OCI-LY7 (cell line): ENCODE data around the gene NXN. TPM values are rescaled to one million over a fixed set of nuclear protein-coding genes. Genes with fewer than 3 reads are reported as not detected.

ENCODE experiments used
- BruUV-seq: library from RNA; stranded (reverse); fragments of 400-500 nt; replicated peaks from 2 replicates; lab custom pipeline; 2021; lab: Mats Ljungman, UMichigan
- CTCF ChIA-PET: fragments of 300-600 bp; sonication (Branson Sonifier 250); formaldehyde crosslinking; loops from one replicate; lab custom pipeline; 2022; ENCODE audit warnings: antibody characterized with exemption; ENCODE audit not compliant: unreplicated experiment; lab: Charles Lee
- POLR2A ChIA-PET: fragments of 300-600 bp; sonication (Branson Sonifier 250); formaldehyde crosslinking; loops from one replicate; lab custom pipeline; 2022; ENCODE audit warnings: antibody characterized with exemption; lab: Charles Lee
- DNase-seq: peaks from one replicate; pipeline ENCODE4 v3.0.0-alpha.2; 2015; ENCODE audit warnings: low spot score
- H2AFZ ChIP-seq: fragments of 200-600 bp; sonication (generic), shearing (Covaris generic); 2 replicates; pipeline ENCODE4 v1.6.1; 2014; ENCODE audit warnings: mild to moderate bottlenecking, antibody characterized with exemption, low read length, moderate library complexity
- H3K27ac ChIP-seq: fragments of 200-600 bp; sonication (generic); 2 replicates; pipeline ENCODE4 v1.5.1; 2014; ENCODE audit warnings: mixed run types, low read depth, mild to moderate bottlenecking, moderate library complexity, low read length, inconsistent platforms; ENCODE audit not compliant: poor library complexity, severe bottlenecking
- H3K36me3 ChIP-seq: fragments of 200-600 bp; sonication (generic); 2 replicates; pipeline ENCODE4 v1.6.1; 2014; ENCODE audit warnings: mild to moderate bottlenecking, antibody characterized with exemption, low read length, moderate library complexity, mixed read lengths; ENCODE audit not compliant: insufficient read depth
- H3K4me1 ChIP-seq: fragments of 200-600 bp; sonication (generic); 2 replicates; pipeline ENCODE4 v1.5.1; 2014; ENCODE audit warnings: mild to moderate bottlenecking, low read length; ENCODE audit not compliant: insufficient read depth, poor library complexity, severe bottlenecking
- H3K4me2 ChIP-seq: fragments of 200-600 bp; sonication (generic); 2 replicates; pipeline ENCODE4 v1.6.1; 2014; ENCODE audit warnings: mild to moderate bottlenecking, low read length
- H3K4me3 ChIP-seq: fragments of 200-600 bp; sonication (generic); 2 replicates; pipeline ENCODE4 v1.5.1; 2014; ENCODE audit warnings: mild to moderate bottlenecking, low read depth, low read length; ENCODE audit not compliant: poor library complexity, severe bottlenecking
- H3K79me2 ChIP-seq: fragments of 200-600 bp; sonication (generic); 2 replicates; pipeline ENCODE4 v1.6.1; 2016; ENCODE audit warnings: low read depth, mild to moderate bottlenecking, low read length, moderate library complexity, mixed read lengths; ENCODE audit not compliant: insufficient read depth
- H3K9me2 ChIP-seq: fragments of 200-600 bp; sonication (generic); 2 replicates; pipeline ENCODE4 v1.6.1; 2016; ENCODE audit warnings: mild to moderate bottlenecking, low read length, mixed read lengths; ENCODE audit not compliant: insufficient read depth
- H3K9me3 ChIP-seq: fragments of 200-600 bp; sonication (generic); 2 replicates; pipeline ENCODE4 v1.6.1; 2014; ENCODE audit warnings: mild to moderate bottlenecking, mixed run types, low read length, mixed read lengths
- H4K20me1 ChIP-seq: fragments of 200-600 bp; sonication (generic); 2 replicates; pipeline ENCODE4 v1.6.1; 2014; ENCODE audit warnings: mild to moderate bottlenecking, antibody characterized with exemption, low read length, moderate library complexity, mixed read lengths; ENCODE audit not compliant: insufficient read depth
- EZH2phosphoT487 ChIP-seq: fragments of 200-600 bp; sonication (generic); IDR thresholded peaks from 2 replicates; pipeline ENCODE4 v1.6.1; 2018; ENCODE audit warnings: low read depth, borderline replicate concordance, mild to moderate bottlenecking, mixed run types, antibody characterized with exemption, low read length, moderate library complexity, mixed read lengths
- intact Hi-C: fragments of 100-400 bp; cut with micrococcal nuclease; formaldehyde crosslinking; loops from one replicate; pipeline ENCODE4 v1.10.0; 2022; ENCODE audit not compliant: unreplicated experiment
- total RNA-seq, 2 experiments: library from RNA; depleted of rRNA in 1 of 2; stranded (reverse); fragments of >200 nt in 1 of 2; shearing (Covaris generic) in 1 of 2; gene quantifications; 2 replicates each; pipeline ENCODE4 v1.2.3, GENCODE V29; 2014 to 2022
- TF ChIP-seq, protein P1 (sequence below): fragments of 200-600 bp; sonication (generic); conservative IDR thresholded peaks from 2 replicates; pipeline ENCODE4 v1.5.1; 2014; ENCODE audit warnings: mild to moderate bottlenecking, antibody characterized with exemption, low read length, moderate library complexity, mixed read lengths

Gene NXN
- total RNA-seq, 2 experiments from 2014 or later: 1.3 to 2.8 TPM

DNA sequence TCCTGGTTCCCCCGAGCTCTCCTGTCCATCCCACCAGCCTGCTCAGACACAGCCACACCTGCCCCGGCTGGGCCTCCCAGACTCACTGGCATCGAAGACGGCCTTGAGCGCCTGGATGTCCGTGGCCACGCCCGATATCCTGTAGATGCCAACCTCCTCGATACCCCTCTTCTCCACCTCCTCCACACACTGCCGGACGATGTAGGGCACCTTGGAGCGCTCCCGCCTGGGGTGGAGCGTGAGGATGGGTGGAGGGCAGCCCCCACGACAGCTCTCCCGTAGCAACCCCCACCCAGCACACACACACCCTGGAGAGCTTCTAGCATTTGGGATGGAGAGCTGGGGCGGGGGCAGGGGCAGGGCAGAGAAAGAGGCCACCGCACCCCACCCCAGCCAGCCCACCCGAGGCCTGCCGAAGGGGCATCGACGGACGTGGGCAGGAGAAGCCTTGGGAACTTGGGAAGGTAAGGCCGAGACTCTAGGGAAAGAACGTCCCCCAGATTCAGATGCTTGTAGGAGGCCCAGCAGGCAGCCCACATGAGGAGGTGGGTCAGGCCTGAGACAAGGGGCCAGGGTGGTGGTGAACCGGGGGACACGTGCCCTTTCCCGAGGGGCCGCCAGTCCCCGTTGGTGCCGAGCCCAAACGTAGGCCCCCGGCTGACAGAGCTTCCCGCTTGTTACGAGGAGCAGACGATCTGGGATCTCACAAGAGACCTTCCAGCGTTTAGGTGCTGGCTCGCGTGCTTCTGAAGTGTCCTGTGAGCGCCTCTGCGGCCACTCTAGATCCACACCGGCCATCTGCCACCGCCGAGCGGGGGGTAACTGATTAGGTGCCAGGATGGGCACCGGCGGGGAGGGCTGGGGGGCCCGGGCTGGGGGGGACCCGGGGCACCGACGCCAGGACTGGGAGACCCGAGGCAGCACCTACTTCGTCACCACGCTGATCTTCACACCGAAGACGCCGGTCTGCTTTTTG, 32.5 kb upstream of the NXN start:
- Histone ChIP-seq H4K20me1 (no peaks in the 10 kb centered on the region), H3K9me3 (no peaks in the 10 kb centered on the region)
- BruUV-seq: no TSS peak

DNA sequence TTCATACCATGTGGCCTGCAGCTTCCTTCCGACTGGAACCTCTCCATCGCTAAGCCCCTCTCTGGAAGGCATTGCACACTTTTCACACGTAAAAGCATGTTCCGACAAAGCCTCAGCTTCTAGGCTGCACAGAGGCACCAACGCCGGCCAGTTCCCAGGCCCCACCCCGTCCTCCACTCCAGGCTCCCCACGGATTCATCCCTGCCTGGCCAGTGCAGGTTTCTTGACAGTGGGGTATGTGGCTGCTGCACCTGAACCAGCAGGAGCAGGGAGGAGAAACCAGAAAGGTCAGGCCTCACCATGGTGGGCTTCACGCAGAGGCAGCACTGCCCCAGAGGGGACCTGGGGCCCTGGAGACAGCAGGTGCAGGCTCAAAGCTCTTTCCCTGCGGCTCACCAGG, 31.6 kb upstream of the NXN start:
- Histone ChIP-seq H3K4me3 (no peak overlapping the region), H3K27ac (no peak overlapping the region), H4K20me1 (no peaks in the 10 kb centered on the region), H3K4me1 (no peaks in the 10 kb centered on the region), H3K9me2 (no peaks in the 10 kb centered on the region), H3K4me2 (no peak overlapping the region), H3K9me3 (no peaks in the 10 kb centered on the region), H3K36me3 (peaks cover 58% of the 10 kb centered on the region), H2AFZ (no peak overlapping the region), H3K79me2 (no peaks in the 10 kb centered on the region)
- DNase-seq: no peak
- TF ChIP-seq, protein P1, sequence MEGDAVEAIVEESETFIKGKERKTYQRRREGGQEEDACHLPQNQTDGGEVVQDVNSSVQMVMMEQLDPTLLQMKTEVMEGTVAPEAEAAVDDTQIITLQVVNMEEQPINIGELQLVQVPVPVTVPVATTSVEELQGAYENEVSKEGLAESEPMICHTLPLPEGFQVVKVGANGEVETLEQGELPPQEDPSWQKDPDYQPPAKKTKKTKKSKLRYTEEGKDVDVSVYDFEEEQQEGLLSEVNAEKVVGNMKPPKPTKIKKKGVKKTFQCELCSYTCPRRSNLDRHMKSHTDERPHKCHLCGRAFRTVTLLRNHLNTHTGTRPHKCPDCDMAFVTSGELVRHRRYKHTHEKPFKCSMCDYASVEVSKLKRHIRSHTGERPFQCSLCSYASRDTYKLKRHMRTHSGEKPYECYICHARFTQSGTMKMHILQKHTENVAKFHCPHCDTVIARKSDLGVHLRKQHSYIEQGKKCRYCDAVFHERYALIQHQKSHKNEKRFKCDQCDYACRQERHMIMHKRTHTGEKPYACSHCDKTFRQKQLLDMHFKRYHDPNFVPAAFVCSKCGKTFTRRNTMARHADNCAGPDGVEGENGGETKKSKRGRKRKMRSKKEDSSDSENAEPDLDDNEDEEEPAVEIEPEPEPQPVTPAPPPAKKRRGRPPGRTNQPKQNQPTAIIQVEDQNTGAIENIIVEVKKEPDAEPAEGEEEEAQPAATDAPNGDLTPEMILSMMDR: no peak
- TF ChIP-seq EZH2phosphoT487: no peak
- CTCF ChIA-PET: no interaction called here
- intact Hi-C loops: no loop called here
- BruUV-seq: TSS peak; percentile 45
- POLR2A ChIA-PET: no interaction called here

More for the DNA sequence above, 32.5 kb upstream of the NXN start:
- Histone ChIP-seq H3K4me2 (no peak overlapping the region), H2AFZ (no peak overlapping the region), H3K4me1 (no peaks in the 10 kb centered on the region), H3K27ac (no peak overlapping the region), H3K9me2 (no peaks in the 10 kb centered on the region), H3K4me3 (no peak overlapping the region), H3K36me3 (peaks cover 53% of the 10 kb centered on the region), H3K79me2 (no peaks in the 10 kb centered on the region)
- TF ChIP-seq EZH2phosphoT487: no peak
- TF ChIP-seq, protein P1: no peak
- intact Hi-C loops: no loop called here
- CTCF ChIA-PET: no interaction called here
- POLR2A ChIA-PET: no interaction called here
- no peak for DNase-seq

DNA sequence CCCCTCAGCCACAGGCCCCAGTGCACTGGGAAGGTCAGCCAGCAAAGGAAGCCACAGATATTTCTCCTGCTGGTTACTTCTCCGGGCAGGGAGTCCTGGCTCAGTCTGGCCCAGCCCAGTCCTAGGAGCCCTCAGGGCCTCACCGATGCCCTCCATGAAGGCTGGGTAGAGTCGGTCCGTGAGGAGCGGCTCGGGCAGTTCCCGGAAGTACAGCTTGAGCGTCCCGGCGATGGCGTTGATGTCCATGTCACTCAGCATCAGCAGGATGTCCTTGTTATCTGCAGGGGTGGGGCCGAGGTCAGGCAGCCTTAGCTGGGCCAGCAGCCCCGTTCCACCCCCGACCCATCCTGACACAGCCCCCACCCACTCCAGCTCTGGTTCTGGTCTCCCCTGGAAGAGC, 31.0 kb upstream of the NXN start:
- Histone ChIP-seq H3K9me3 (no peaks in the 10 kb centered on the region), H3K4me1 (no peaks in the 10 kb centered on the region), H3K79me2 (no peaks in the 10 kb centered on the region), H3K27ac (no peak overlapping the region), H2AFZ (no peak overlapping the region), H3K4me3 (no peak overlapping the region), H3K9me2 (no peaks in the 10 kb centered on the region), H3K4me2 (no peak overlapping the region), H3K36me3 (peaks cover 63% of the 10 kb centered on the region), H4K20me1 (no peaks in the 10 kb centered on the region)
- ChIA-PET CTCF (no interaction called here), POLR2A (no interaction called here)
- intact Hi-C loops: no loop called here
- TF ChIP-seq, protein P1: no peak
- TF ChIP-seq EZH2phosphoT487: no peak
- no peak for DNase-seq
- no TSS peak for BruUV-seq
